Fibroblast of lung (primary cell): ENCODE results near the gene PYGO2.

Experiments
- EZH2 ChIP-seq: IDR thresholded peaks from 2 replicates; pipeline ENCODE4 v1.5.1; 2012; ENCODE audit warnings: low read length, control low read depth, mild to moderate bottlenecking; ENCODE audit errors: missing control alignments
- TF ChIP-seq, protein P1 (sequence below), 2 donors: IDR thresholded peaks in 1 of 2; conservative IDR thresholded peaks in 1 of 2; 1 replicate in 1 of 2; 2 replicates in 1 of 2; pipeline ENCODE4 v1.5.1; 2011 to 2012; ENCODE audit warnings: low read length in 2 of 2, control low read depth in 1 of 2, inconsistent platforms in 1 of 2, low read depth in 1 of 2, mild to moderate bottlenecking in 1 of 2

GRCh38 chr1:154993572-154994268 lies 32.1 kb upstream of the PYGO2 start, which contains the start of gene LENEP:
- TF ChIP-seq, protein P1, sequence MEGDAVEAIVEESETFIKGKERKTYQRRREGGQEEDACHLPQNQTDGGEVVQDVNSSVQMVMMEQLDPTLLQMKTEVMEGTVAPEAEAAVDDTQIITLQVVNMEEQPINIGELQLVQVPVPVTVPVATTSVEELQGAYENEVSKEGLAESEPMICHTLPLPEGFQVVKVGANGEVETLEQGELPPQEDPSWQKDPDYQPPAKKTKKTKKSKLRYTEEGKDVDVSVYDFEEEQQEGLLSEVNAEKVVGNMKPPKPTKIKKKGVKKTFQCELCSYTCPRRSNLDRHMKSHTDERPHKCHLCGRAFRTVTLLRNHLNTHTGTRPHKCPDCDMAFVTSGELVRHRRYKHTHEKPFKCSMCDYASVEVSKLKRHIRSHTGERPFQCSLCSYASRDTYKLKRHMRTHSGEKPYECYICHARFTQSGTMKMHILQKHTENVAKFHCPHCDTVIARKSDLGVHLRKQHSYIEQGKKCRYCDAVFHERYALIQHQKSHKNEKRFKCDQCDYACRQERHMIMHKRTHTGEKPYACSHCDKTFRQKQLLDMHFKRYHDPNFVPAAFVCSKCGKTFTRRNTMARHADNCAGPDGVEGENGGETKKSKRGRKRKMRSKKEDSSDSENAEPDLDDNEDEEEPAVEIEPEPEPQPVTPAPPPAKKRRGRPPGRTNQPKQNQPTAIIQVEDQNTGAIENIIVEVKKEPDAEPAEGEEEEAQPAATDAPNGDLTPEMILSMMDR (conservative IDR thresholded peaks at IDR 0.05 in 1 of 2, IDR thresholded peaks at IDR 0.05 in 1 of 2; ENCODE audit: low read depth in 1 of 2, low read length in 2 of 2) = no peak
- no peak for TF ChIP-seq EZH2
